Coronary artery (tissue), 2 donors: ENCODE results near the gene NRCAM.

Source experiments
- DNase-seq: peaks from one replicate; pipeline ENCODE4 v3.0.0-alpha.2; 2017; ENCODE audit warnings: low spot score
- H3K27ac ChIP-seq, 2 donors: fragments of 200-600 bp; sonication (generic); one replicate each; pipeline ENCODE4 v1.5.1; 2016 to 2019
- H3K4me3 ChIP-seq: fragments of 200-600 bp; sonication (generic); 2 replicates; pipeline ENCODE4 v1.5.1; 2016; ENCODE audit warnings: mild to moderate bottlenecking, moderate library complexity
- TF ChIP-seq, protein P1 (sequence below): fragments of 200-600 bp; sonication (generic); IDR thresholded peaks from one replicate; pipeline ENCODE4 v1.5.1; 2019; ENCODE audit warnings: antibody characterized with exemption

The NRCAM gene

DNA sequence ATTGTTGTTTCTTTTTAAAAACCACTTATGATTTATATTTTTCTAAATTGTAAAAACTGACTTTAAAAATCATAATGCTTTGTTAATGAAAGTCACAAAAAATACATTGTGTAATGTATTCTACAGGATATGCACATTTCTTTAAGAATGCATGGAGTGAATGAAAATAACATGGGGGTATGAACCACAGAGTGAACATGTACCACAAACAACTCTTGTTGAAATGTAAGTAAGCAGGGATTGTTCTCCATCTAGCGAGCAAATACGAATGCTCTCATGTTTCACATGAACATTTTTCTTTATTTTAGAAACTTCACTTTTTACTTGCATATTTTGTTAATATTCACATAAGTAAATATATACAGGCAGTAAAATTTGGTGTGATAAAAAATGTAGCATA lies 290.5 kb downstream of the NRCAM start:
- Histone ChIP-seq H3K27ac (no peak overlapping the region), H3K4me3 (no peak overlapping the region)
- DNase-seq, result no peak
- TF ChIP-seq, protein P1, sequence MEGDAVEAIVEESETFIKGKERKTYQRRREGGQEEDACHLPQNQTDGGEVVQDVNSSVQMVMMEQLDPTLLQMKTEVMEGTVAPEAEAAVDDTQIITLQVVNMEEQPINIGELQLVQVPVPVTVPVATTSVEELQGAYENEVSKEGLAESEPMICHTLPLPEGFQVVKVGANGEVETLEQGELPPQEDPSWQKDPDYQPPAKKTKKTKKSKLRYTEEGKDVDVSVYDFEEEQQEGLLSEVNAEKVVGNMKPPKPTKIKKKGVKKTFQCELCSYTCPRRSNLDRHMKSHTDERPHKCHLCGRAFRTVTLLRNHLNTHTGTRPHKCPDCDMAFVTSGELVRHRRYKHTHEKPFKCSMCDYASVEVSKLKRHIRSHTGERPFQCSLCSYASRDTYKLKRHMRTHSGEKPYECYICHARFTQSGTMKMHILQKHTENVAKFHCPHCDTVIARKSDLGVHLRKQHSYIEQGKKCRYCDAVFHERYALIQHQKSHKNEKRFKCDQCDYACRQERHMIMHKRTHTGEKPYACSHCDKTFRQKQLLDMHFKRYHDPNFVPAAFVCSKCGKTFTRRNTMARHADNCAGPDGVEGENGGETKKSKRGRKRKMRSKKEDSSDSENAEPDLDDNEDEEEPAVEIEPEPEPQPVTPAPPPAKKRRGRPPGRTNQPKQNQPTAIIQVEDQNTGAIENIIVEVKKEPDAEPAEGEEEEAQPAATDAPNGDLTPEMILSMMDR, result no peak

DNA sequence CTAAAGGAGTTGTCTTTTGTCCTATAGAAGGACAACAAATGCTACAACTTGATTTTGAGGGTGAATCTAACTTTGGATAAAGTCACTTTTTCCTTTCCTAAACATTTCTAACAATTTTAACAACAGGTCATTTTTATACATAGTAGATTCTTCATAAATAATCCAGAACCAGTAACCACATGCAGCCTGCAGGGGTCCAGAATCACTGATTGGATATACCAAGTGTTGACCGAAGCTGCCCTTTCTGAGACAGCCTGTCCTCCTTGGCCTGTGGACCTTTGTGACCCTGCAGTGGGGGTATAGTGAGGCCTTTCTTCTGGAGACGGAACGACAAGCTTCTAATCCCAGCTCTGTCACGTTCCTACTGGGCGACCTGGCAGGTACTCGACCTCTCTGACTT lies 291.3 kb downstream of the NRCAM start:
- Histone ChIP-seq H3K27ac (no peak overlapping the region), H3K4me3 (no peak overlapping the region)
- TF ChIP-seq, protein P1, result no peak
- DNase-seq, result no peak

DNA sequence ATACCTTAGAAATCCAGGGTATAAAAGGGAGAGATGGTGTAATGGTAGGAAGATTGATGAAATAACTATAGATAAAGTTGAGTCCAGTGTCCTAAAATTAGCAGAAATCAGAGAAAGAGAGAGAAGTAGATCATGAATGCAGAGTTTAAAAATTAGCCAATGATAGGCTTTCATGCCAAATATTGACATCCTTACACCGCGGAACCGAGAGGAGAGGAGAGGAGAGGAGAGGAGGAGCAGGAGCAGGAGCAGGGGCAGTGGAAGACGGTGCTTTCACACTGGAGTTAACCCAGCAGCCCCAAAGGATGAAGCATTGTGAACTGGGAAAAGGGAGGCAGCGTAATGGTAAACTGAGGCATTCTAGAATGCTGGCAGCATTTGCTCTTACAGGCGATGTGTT lies 291.9 kb downstream of the NRCAM start:
- TF ChIP-seq, protein P1, result no peak
- DNase-seq, result no peak
- H3K27ac ChIP-seq, result no peak overlapping the region
- H3K4me3 ChIP-seq, result no peak overlapping the region

DNA sequence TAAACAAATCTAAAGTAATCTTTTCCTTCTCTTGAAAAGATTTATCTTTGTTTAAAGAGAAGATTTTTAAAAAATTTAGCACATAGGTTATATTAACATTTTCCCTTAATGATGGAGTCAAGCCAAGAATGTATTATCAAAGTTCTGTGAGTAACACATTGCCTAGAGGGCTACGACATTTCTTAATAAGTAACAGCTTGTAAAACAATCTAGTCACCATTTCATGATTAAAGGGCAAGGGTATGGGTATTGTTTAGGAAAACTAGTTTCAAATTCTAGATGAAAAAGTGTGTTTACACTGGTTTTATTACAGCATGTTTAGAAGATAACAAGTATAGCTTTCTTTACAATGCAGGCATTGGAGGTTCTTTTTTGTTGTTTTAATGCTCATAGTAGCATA lies 297.5 kb downstream of the NRCAM start:
- Histone ChIP-seq H3K27ac (no peak overlapping the region), H3K4me3 (no peak overlapping the region)
- TF ChIP-seq, protein P1, result no peak
- DNase-seq, result no peak

DNA sequence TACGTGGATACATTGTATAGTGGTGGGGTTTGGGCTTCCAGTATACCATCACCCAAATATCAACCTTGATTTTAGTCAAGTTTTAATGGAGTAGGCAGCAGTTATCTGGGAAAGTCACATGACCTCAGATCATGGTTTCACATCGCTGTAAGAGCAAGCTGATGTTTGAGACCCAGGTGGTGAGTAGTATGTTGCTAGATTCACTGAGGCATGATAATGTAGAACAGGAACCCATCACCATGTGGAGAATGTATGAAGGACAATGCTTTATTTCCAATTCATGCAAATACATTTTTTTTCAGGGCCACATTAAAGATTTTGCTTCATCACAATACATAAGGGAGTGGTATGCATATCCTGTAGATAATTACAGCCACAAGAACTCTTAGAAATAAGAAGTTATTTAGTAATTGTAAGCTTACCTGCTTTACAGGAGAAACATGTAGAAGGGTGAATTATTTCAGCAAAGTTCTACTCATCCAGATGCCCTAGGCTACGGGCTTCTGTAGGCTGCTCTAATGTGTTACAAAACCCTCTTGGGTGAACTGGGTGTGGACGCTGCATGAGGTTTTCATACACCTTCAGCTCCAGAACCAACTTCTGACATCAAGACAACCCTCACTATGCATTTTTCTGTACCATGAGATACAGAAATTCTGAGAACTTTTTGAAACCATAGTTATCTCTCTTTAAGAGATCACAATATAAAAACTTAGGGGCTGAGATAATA lies 298.5 kb downstream of the NRCAM start:
- Histone ChIP-seq H3K27ac (no peak overlapping the region), H3K4me3 (no peak overlapping the region)
- DNase-seq, result no peak
- TF ChIP-seq, protein P1, result no peak

DNA sequence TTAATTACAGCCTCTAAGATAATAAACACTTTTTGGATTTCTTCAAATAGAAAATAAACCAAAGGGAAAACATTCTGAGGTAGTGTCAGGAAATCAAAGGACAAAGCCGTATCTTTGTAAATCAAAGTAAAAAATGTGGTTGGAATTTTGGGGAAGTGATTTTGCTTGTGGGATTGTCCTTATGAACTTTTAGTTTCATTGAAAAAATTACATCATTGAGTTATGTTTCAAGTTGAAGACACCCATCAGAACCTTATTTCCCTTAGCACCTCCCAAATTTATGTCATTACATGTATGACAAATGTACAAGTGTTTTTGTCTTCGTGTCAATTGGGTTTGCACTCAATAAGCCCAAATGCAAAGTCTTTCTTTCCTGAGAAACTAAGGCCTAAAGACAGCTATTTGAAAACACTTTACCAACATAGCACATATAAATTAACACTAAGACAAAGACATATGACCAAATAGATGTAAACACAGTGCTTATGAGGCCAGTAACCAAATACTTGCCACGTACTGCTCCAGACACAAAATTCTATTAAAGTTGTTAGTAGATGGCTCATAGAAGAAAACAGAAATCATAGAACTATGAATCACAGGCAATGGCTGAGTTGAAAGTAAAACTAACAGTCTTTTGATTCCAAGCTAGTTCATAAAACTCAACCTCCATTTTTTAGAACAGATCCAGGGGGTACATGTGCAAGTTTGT lies 299.2 kb downstream of the NRCAM start:
- Histone ChIP-seq H3K4me3 (no peak overlapping the region), H3K27ac (no peak overlapping the region)
- DNase-seq, result no peak
- TF ChIP-seq, protein P1, result no peak

DNA sequence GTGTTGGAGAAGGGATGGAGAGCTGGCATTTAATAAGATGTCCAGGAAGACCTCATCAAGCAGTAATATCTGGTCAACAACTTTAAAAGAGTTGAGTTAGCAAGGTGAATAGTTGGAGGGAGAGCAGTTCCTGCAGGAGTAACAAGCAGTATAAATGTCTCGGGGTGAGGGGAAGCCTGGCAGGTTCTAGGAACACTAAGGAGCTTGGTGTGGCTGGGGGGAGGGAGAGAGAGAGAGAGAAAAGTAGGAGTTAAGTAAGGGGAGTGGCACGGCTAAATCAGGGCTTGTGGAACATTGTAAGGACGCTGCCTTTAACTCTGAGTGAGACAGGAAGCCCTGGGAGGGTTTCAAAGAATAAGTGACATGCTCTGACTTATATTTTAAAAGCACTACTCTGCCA lies 304.0 kb downstream of the NRCAM start:
- Histone ChIP-seq H3K4me3 (no peak overlapping the region), H3K27ac (no peak overlapping the region)
- TF ChIP-seq, protein P1, result no peak
- no peak for DNase-seq
